Measurements from ENCODE around the gene LIF.

GRCh38 chr22:30210235-30210909, 36.2 kb downstream of the LIF start:
- TF ChIP-seq ELF4 (IDR thresholded peaks at IDR 0.05) (no peak), BHLHE40 (IDR thresholded peaks at IDR 0.05; ENCODE audit: borderline replicate concordance) (no peak), SP1 (IDR thresholded peaks at IDR 0.05) (no peak), FOXK2 (IDR thresholded peaks at IDR 0.05) (no peak), SUZ12 (IDR thresholded peaks at IDR 0.05) (no peak), LEF1 (IDR thresholded peaks at IDR 0.05; ENCODE audit: borderline replicate concordance) (no peak), ZNF384 (IDR thresholded peaks at IDR 0.05) (no peak)

Data from HEK293T (cell line).